Measurements from ENCODE around the gene BLM. TPM values are rescaled to one million over a fixed set of nuclear protein-coding genes. Genes with fewer than 3 reads are reported as not detected.

BLM gene
- total and polyA plus RNA-seq, 2 of the 4 experiments (the other 2 are of a cell fraction) = 2.5 to 6.5 TPM

DNA sequence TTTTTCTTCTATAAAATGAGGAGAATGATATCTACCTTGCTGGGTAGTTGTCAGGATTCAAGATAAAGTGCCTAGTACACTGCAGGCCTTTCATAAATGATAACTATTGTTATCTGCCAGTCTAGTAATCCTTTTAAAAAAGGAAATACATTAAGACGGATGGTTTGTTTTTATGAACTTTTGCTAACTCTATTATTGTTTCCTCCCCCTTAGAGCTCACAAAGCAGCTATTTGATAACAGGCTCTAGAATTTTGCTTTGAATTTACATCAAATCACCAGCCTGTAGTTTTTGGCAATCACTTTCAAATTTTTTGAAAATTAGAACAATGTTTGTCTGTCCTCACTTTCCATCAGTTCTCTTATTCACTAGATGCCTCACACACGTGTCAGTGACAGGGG is 39.8 kb downstream of the BLM start:
- Histone ChIP-seq H2BK5ac (ENCODE audit: low read depth, low read length, poor library complexity, severe bottlenecking) (no peak overlapping the region), H4K5ac (ENCODE audit: low read depth, low read length) (no peak overlapping the region), H3K4ac (ENCODE audit: low read depth, low read length) (no peak overlapping the region), H3K9ac (ENCODE audit: low read depth, low read length) (no peak overlapping the region), H3K18ac (ENCODE audit: low read depth, low read length) (no peak overlapping the region), H3K14ac (replicated peaks; ENCODE audit: low read depth, low read length) (no peak overlapping the region), H2BK120ac (ENCODE audit: low read depth, low read length) (no peak overlapping the region), H2AFZ (replicated peaks; ENCODE audit: low read length, poor library complexity) (peak overlapping the region; percentile 51), H3K36me3 (ENCODE audit: control insufficient read depth, insufficient read depth, low read length) (no peaks in the 10 kb centered on the region), H3K9me3 (ENCODE audit: control insufficient read depth, insufficient read depth, low read length) (no peaks in the 10 kb centered on the region), H3K4me3 (ENCODE audit: insufficient read depth, low read depth, low read length) (no peak overlapping the region), H2BK20ac (ENCODE audit: low read depth, low read length) (no peak overlapping the region), H4K8ac (ENCODE audit: low read depth in 2 of 2, low read length in 2 of 2) (no peak overlapping the region), H4K91ac (ENCODE audit: insufficient read depth, low read depth, low read length) (no peak overlapping the region), H3K4me2 (ENCODE audit: low read depth, low read length) (no peak overlapping the region), H3K9me1 (ENCODE audit: insufficient read depth, low read length) (no peaks in the 10 kb centered on the region), H2BK15ac (ENCODE audit: low read depth, low read length) (no peak overlapping the region), H4K20me1 (ENCODE audit: insufficient read depth, low read length) (no peaks in the 10 kb centered on the region), H3K4me1 (ENCODE audit: control insufficient read depth, insufficient read depth, low read length) (no peaks in the 10 kb centered on the region), H2AK5ac (ENCODE audit: low read depth, low read length) (no peak overlapping the region), H3K27me3 (ENCODE audit: control insufficient read depth, insufficient read depth, low read length) (no peaks in the 10 kb centered on the region), H3K79me1 (ENCODE audit: low read depth in 1 of 2, low read length in 2 of 2) (no peaks in the 10 kb centered on the region), H2AK9ac (replicated peaks; ENCODE audit: low read depth, low read length, poor library complexity) (no peak overlapping the region), H3K23ac (ENCODE audit: low read depth, low read length) (no peak overlapping the region), H3K27ac (ENCODE audit: insufficient read depth, low read length) (no peak overlapping the region), H3K56ac (ENCODE audit: extremely low read depth, insufficient read depth, low read length) (no peak overlapping the region)
- TF ChIP-seq FOS (IDR thresholded peaks at IDR 0.05; ENCODE audit: low read depth, low read length) = no peak
- TF ChIP-seq BHLHE40 (IDR thresholded peaks at IDR 0.05; ENCODE audit: low read depth, low read length) = no peak
- TF ChIP-seq, protein P1, sequence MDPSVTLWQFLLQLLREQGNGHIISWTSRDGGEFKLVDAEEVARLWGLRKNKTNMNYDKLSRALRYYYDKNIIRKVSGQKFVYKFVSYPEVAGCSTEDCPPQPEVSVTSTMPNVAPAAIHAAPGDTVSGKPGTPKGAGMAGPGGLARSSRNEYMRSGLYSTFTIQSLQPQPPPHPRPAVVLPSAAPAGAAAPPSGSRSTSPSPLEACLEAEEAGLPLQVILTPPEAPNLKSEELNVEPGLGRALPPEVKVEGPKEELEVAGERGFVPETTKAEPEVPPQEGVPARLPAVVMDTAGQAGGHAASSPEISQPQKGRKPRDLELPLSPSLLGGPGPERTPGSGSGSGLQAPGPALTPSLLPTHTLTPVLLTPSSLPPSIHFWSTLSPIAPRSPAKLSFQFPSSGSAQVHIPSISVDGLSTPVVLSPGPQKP (IDR thresholded peaks at IDR 0.05; ENCODE audit: borderline replicate concordance, low read depth, low read length) = no peak
- in situ Hi-C loops (cut with MboI; ENCODE audit: low sequenced_read_pairs) (no loop called here), intact Hi-C loops (cut with micrococcal nuclease) (no loop called here), dilution Hi-C loops (cut with HindIII; ENCODE audit: low sequenced_read_pairs, unreplicated experiment) (no loop called here)
- DNase-seq = peak; percentile 1
- BruUV-seq (replicated peaks) = no TSS peak
- no peak for ATAC-seq (ENCODE audit: low read depth)
- POLR2A ChIA-PET (ENCODE audit: unreplicated experiment) = no interaction called here
- CTCF ChIA-PET = no interaction called here
- WGBS, 2 experiments (ENCODE audit: extremely low coverage in 2 of 2, insufficient read length in 1 of 2) = no CpG with 5 or more reads among the region's 2 CpGs
